CD4-positive, alpha-beta T cell (primary cell): Measurements from ENCODE around the gene NELFA. TPM values are rescaled to one million over a fixed set of nuclear protein-coding genes. Genes with fewer than 3 reads are reported as not detected.
A peak's percentile ranks its signal among the peaks of the same experiment; 100 is the strongest.
"Not testable (repeated sequence)": the region's sequence is repeated elsewhere in the genome, so short reads cannot be mapped to it uniquely, and the experiment has no call there.

Experiments used
- ATAC-seq: fragments of 200-7000 bp; cut with Tn5 transposase; one replicate; pipeline ENCODE4 v1.10.0; 2022; ENCODE audit warnings: mild to moderate bottlenecking; ENCODE audit not compliant: poor library complexity
- CTCF ChIA-PET: fragments of 350-600 bp; sonication (Branson Sonifier 250); formaldehyde crosslinking; loops from one replicate; lab custom pipeline; 2021; ENCODE audit warnings: antibody characterized with exemption, inconsistent platforms; lab: Charles Lee
- POLR2A ChIA-PET: fragments of 350-600 bp; sonication (Branson Sonifier 250); formaldehyde crosslinking; loops from one replicate; lab custom pipeline; 2021; ENCODE audit warnings: antibody characterized with exemption, inconsistent platforms; lab: Charles Lee
- DNase-seq, 14 experiments: peaks; one replicate each; pipeline ENCODE4 v3.0.0-alpha.2; 2013 to 2020; ENCODE audit warnings: mixed read lengths in 2 of 14
- H3K27ac ChIP-seq, 2 donors: one replicate each; pipeline versions ENCODE4 v1.5.1 to v1.7.0; 2013; ENCODE audit warnings: low read length in 2 of 2, low read depth in 1 of 2, mild to moderate bottlenecking in 1 of 2
- H3K27me3 ChIP-seq, 2 experiments: 1 replicate in 1 of 2; 2 replicates in 1 of 2; pipeline versions ENCODE4 v1.6.1 to v1.7.0; 2013; ENCODE audit warnings: low read length in 2 of 2, control low read depth in 1 of 2, mild to moderate bottlenecking in 1 of 2, moderate library complexity in 1 of 2; ENCODE audit not compliant: insufficient read depth in 2 of 2, control insufficient read depth in 1 of 2
- H3K36me3 ChIP-seq: one replicate; pipeline ENCODE4 v1.6.1; 2013; ENCODE audit warnings: low read length, control low read depth; ENCODE audit not compliant: insufficient read depth
- H3K4me1 ChIP-seq: one replicate; pipeline ENCODE4 v1.6.1; 2013; ENCODE audit warnings: low read length, control low read depth; ENCODE audit not compliant: insufficient read depth
- H3K4me3 ChIP-seq: one replicate; pipeline ENCODE4 v1.5.1; 2013; ENCODE audit warnings: mild to moderate bottlenecking, low read length, moderate library complexity
- H3K9me3 ChIP-seq, 2 experiments: 1 replicate in 1 of 2; 2 replicates in 1 of 2; pipeline versions ENCODE4 v1.6.1 to v1.7.0; 2013; ENCODE audit warnings: low read length in 2 of 2, mild to moderate bottlenecking in 2 of 2, control low read depth in 1 of 2, moderate library complexity in 1 of 2; ENCODE audit not compliant: control insufficient read depth in 1 of 2, insufficient read depth in 1 of 2
- H3K27ac Mint-ChIP-seq: one replicate; pipeline ENCODE4 v1.8.0; 2020; ENCODE audit warnings: mixed read lengths
- H3K27me3 Mint-ChIP-seq: one replicate; pipeline ENCODE4 v1.8.0; 2021; ENCODE audit warnings: mixed read lengths
- H3K36me3 Mint-ChIP-seq: one replicate; pipeline ENCODE4 v1.8.0; 2021; ENCODE audit warnings: low read depth, mixed read lengths
- H3K4me1 Mint-ChIP-seq: one replicate; pipeline ENCODE4 v1.8.0; 2021; ENCODE audit warnings: low read depth, mixed read lengths
- H3K4me3 Mint-ChIP-seq: one replicate; pipeline ENCODE4 v1.8.0; 2020; ENCODE audit warnings: mild to moderate bottlenecking, mixed read lengths
- H3K9me3 Mint-ChIP-seq: one replicate; pipeline ENCODE4 v1.8.0; 2020; ENCODE audit warnings: mixed read lengths
- intact Hi-C, 2 experiments: fragments of 100-400 bp; cut with DNase I in 1 of 2; cut with micrococcal nuclease in 1 of 2; formaldehyde crosslinking; loops; one replicate each; pipeline versions ENCODE4 v1.15.1 to v1.9.0; 2023 to 2025; cut with DNase I, micrococcal nuclease
- total RNA-seq, 174 experiments: library from RNA in 2 of 174; stranded (reverse) in 2 of 174; gene quantifications; one replicate each; pipeline ENCODE4 v1.2.3 and lab custom pipeline; 2021 to 2026
- TF ChIP-seq, protein P1 (sequence below): fragments of 200-600 bp; IDR thresholded peaks from one replicate; pipeline ENCODE4 v1.8.0; 2022; ENCODE audit warnings: antibody characterized with exemption, mild to moderate bottlenecking

NELFA gene
- total RNA-seq, 2 experiments from 2014 or later: 39.9 to 40.1 TPM

DNA sequence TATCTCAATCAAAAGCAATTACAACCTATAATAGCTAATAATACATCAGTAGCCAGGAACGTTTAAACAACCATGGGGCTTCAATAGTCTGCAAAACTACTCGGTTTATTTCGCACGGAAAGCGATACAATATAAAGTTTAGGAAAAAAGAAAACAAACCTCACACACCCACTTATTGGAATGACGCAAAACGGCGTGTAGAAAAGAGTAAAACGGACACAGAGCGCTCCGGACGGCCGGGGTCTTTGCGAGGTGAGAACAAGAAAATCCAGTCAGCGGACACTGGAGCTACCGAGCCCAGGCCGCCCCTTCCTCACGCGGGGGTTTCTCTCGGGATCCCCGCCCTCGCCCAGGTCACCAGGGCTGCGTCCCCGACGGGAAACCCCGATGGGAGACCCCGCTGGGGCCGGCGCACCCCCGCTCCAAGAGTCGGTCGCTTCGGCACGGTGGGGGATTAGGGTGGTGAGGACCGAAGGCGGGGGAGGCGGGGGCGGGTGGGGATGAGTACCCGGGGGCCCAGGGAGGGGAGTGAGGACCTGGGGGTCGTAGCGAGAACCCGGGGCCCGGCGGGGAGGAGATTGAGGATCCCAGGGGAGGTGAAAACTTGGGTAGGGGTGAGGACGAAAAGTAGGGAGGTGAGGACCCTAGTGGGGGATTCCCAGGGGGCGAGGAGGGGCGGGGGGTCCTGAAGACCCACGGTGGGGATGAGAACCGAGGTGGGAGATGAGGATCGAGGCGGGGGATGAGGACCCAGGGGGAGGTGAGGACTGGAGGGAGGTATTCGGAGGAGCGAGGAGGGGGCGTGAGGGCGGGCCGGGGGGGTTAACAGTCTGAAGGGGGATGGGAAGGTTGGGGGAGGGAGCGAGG lies 737 bp downstream of the NELFA start:
- Histone ChIP-seq H3K27ac (peak overlapping the region; percentile 97 to 99), H3K4me3 (peak overlapping the region; percentile 87), H3K36me3 (peaks cover 12% of the 10 kb centered on the region), H3K9me3 (no peaks in the 10 kb centered on the region), H3K27me3 (no peaks in the 10 kb centered on the region), H3K4me1 (peaks cover 31% of the 10 kb centered on the region)
- H3K4me3 Mint-ChIP-seq: peak overlapping the region; percentile 98
- no peak for ATAC-seq
- peak overlapping the region; percentile 95 for H3K27ac Mint-ChIP-seq
- peaks cover 50% of the 10 kb centered on the region for H3K36me3 Mint-ChIP-seq
- no peaks in the 10 kb centered on the region for H3K9me3 Mint-ChIP-seq
- intact Hi-C loops: loop anchor here in 1 of 2 experiments (1.0 to 10.0 kb wide), 10 partner anchors 33 to 1333 kb away; partner anchors contain the start of genes ATP5ME, CFAP99, GRK4 and HTT
- CTCF ChIA-PET: interaction anchor here (1.2 kb wide), 1 partner anchor 300 kb away, joined by 3 read pairs; no protein-coding TSS in a partner anchor
- no peaks in the 10 kb centered on the region for H3K27me3 Mint-ChIP-seq
- POLR2A ChIA-PET: interaction anchor here (0.5 to 2.2 kb wide), 8 partner anchors 13 to 529 kb away, joined by 3 to 10 read pairs (median 4); partner anchors contain the start of genes FAM53A, MXD4, NAT8L and RNF4
- DNase-seq: peak in 2 of 14 experiments; percentile 25 to 42
- peaks cover 44% of the 10 kb centered on the region for H3K4me1 Mint-ChIP-seq
- TF ChIP-seq, protein P1, sequence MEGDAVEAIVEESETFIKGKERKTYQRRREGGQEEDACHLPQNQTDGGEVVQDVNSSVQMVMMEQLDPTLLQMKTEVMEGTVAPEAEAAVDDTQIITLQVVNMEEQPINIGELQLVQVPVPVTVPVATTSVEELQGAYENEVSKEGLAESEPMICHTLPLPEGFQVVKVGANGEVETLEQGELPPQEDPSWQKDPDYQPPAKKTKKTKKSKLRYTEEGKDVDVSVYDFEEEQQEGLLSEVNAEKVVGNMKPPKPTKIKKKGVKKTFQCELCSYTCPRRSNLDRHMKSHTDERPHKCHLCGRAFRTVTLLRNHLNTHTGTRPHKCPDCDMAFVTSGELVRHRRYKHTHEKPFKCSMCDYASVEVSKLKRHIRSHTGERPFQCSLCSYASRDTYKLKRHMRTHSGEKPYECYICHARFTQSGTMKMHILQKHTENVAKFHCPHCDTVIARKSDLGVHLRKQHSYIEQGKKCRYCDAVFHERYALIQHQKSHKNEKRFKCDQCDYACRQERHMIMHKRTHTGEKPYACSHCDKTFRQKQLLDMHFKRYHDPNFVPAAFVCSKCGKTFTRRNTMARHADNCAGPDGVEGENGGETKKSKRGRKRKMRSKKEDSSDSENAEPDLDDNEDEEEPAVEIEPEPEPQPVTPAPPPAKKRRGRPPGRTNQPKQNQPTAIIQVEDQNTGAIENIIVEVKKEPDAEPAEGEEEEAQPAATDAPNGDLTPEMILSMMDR: no peak

DNA sequence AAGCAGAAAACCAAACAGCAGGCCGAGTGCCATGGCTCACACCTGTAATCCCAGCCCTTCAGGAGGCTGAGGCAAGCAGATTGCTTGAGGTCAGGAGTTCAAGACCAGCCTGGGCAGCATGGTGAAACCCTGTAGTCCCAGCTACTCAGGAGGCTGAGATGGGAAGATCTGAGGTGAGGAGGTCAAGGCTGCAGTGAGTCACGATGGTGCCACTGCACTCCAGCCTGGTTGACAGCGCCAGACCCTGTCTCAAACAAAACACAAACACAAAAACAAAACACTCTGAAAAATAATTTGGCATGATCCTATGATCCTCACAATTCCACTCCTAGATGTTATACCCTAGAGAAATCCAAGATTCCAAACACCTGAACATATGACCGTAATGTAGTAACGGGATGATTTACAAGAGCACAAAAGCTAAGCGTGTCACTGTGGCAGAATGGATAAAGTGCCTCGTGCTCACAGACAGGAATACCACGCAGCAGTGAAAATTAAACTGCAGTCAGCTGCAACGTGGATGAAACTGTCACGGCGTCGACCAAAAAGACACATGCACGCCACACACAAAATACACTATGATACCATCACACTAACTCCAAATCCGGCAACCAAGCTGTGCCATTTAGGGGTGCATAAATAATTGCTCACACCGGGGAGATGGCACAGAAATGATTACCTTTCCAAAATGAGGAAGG lies 1.7 kb downstream of the NELFA start:
- Histone ChIP-seq H3K4me3 (peak overlapping the region; percentile 87), H3K36me3 (peaks cover 12% of the 10 kb centered on the region), H3K27me3 (no peaks in the 10 kb centered on the region), H3K27ac (no peak overlapping the region), H3K9me3 (no peaks in the 10 kb centered on the region), H3K4me1 (peaks cover 31% of the 10 kb centered on the region)
- TF ChIP-seq, protein P1: no peak
- H3K27me3 Mint-ChIP-seq: no peaks in the 10 kb centered on the region
- intact Hi-C loops: loop anchor here in 1 of 2 experiments (5.0 to 10.0 kb wide), 7 partner anchors 135 to 1332 kb away; partner anchors contain the start of genes ATP5ME, GRK4, LETM1 and MXD4
- H3K4me1 Mint-ChIP-seq: peaks cover 53% of the 10 kb centered on the region
- ChIA-PET CTCF (no interaction called here), POLR2A (interaction anchor here (0.7 to 1.5 kb wide), 2 partner anchors 22 to 51 kb away, joined by 3 to 4 read pairs; partner anchors contain the start of gene NAT8L)
- DNase-seq (peak in 1 of 14 experiments; percentile 14), ATAC-seq (no peak)
- H3K4me3 Mint-ChIP-seq: peak overlapping the region; percentile 98
- peaks cover 60% of the 10 kb centered on the region for H3K36me3 Mint-ChIP-seq
- peak overlapping the region; percentile 93 for H3K27ac Mint-ChIP-seq
- H3K9me3 Mint-ChIP-seq: no peaks in the 10 kb centered on the region

DNA sequence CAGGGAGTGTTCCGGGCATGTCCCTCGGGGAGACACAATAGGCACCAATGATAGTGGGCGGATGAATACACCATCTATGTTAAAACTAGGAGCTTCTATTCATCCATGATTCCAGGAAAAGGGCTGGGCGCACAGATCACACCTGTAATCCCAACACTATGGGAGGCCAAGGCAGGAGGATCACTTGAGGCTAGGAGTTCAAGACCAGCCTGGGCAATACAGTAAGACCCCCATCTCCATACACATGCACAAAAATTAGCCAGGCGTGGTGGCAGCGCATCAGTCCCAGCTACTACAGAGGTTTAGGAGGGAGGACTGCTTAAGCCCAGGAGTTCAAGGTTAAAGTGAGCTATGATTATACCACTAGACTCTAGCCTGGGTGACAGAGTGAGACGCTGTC lies 2.4 kb downstream of the NELFA start:
- ATAC-seq (no peak), DNase-seq (no peak)
- peaks cover 12% of the 10 kb centered on the region for H3K36me3 ChIP-seq
- Mint-ChIP-seq H3K36me3 (peaks cover 61% of the 10 kb centered on the region), H3K27me3 (no peaks in the 10 kb centered on the region), H3K27ac (peak overlapping the region; percentile 93), H3K4me1 (peaks cover 54% of the 10 kb centered on the region), H3K4me3 (peak overlapping the region; percentile 98), H3K9me3 (no peaks in the 10 kb centered on the region)
- ChIA-PET CTCF (no interaction called here), POLR2A (interaction anchor here (0.7 kb wide), 1 partner anchor 22 kb away, joined by 3 read pairs; no protein-coding TSS in a partner anchor)
- H3K9me3 ChIP-seq: no peaks in the 10 kb centered on the region
- H3K4me1 ChIP-seq: peaks cover 31% of the 10 kb centered on the region
- no peak overlapping the region for H3K4me3 ChIP-seq
- TF ChIP-seq, protein P1: no peak
- no peak overlapping the region for H3K27ac ChIP-seq
- intact Hi-C loops: loop anchor here in 1 of 2 experiments (5.0 to 10.0 kb wide), 7 partner anchors 134 to 1332 kb away; partner anchors contain the start of genes ATP5ME, GRK4, LETM1 and MXD4
- H3K27me3 ChIP-seq: no peaks in the 10 kb centered on the region

DNA sequence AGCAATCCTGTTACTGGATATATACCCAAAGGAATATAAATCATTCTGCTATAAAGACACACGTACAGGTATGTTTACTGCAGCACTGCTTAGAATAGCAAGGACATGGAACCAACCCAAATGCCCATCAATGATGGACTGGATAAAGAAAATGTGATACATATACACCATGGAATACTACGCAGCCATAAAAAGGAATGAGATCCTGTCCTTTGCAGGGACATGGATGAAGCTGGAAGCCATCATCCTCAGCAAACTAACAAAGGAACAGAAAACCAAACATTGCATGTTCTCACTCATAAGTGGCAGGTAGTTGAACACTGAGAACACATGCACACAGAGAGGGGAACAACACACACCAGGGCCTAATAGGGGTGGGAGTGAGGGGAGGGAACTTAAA lies 5.4 kb downstream of the NELFA start:
- Histone ChIP-seq H3K4me1 (peaks cover 20% of the 10 kb centered on the region), H3K36me3 (peaks cover 12% of the 10 kb centered on the region)
- H3K9me3 ChIP-seq, H3K27me3 Mint-ChIP-seq, CTCF ChIA-PET, POLR2A ChIA-PET, ATAC-seq, H3K27ac ChIP-seq, DNase-seq, H3K27me3 ChIP-seq, H3K27ac Mint-ChIP-seq, H3K4me3 ChIP-seq: not testable (repeated sequence)
- H3K9me3 Mint-ChIP-seq: peaks cover 14% of the 10 kb centered on the region
- peaks cover 75% of the 10 kb centered on the region for H3K4me1 Mint-ChIP-seq
- intact Hi-C loops: loop anchor here in 1 of 2 experiments (10.0 kb wide), 1 partner anchor 1329 kb away; the partner anchor contains the start of genes ATP5ME and MYL5
- H3K36me3 Mint-ChIP-seq: peaks cover 80% of the 10 kb centered on the region
- H3K4me3 Mint-ChIP-seq: peak overlapping the region; percentile 6
